H1 (cell line): ENCODE measurements around the gene CD300E. TPM values are rescaled to one million over a fixed set of nuclear protein-coding genes. Genes with fewer than 3 reads are reported as not detected.

Experiments used
- CBX5 ChIP-seq: fragments of 300-800, 300-1000 bp; sonication (generic); IDR thresholded peaks from 2 replicates; pipeline ENCODE4 v1.7.1; 2016; ENCODE audit warnings: antibody characterized with exemption, low read length, low read depth
- RAD21 ChIP-seq, 2 experiments: IDR thresholded peaks in 1 of 2; conservative IDR thresholded peaks in 1 of 2; 2 replicates each; pipeline ENCODE4 v1.6.1; 2011; ENCODE audit warnings: low read depth in 2 of 2, low read length in 2 of 2, improper control_type of control experiment in 1 of 2, inconsistent platforms in 1 of 2, mild to moderate bottlenecking in 1 of 2, moderate library complexity in 1 of 2
- SIN3A ChIP-seq, 2 experiments: IDR thresholded peaks in 1 of 2; conservative IDR thresholded peaks in 1 of 2; 2 replicates each; pipeline ENCODE4 v1.6.1; 2011 to 2012; ENCODE audit warnings: low read length in 2 of 2, improper control_type of control experiment in 1 of 2, low read depth in 1 of 2, mild to moderate bottlenecking in 1 of 2
- TAF7 ChIP-seq: optimal IDR thresholded peaks from 2 replicates; pipeline ENCODE3; 2011; ENCODE audit warnings: low read depth, mild to moderate bottlenecking, inconsistent platforms, low read length, moderate library complexity, borderline replicate concordance
- polyA plus RNA-seq, 7 experiments: library from polyadenylated mRNA; depleted of rRNA in 3 of 7; stranded (reverse) in 5 of 7; unstranded in 2 of 7; fragments of >200 nt in 5 of 7; fragments of 200-250 nt in 2 of 7; gene quantifications; 1 replicate in 5 of 7; 2 replicates in 1 of 7; 4 replicates in 1 of 7; pipeline versions ENCODE4 v1.2.1 to v1.2.3, GENCODE V29; 2011 to 2013; ENCODE audit warnings: missing spikeins in 2 of 7, mixed read lengths in 2 of 7
- total RNA-seq: library from RNA; stranded (reverse); fragmentation: NEBNext Ultra II Directional; extraction: Animal tissue kit (Norgen Biotek cat#: 25700); gene quantifications from 2 replicates; pipeline ENCODE4 v1.2.1, GENCODE V29; 2021
- TF ChIP-seq, protein P1 (sequence below): fragments of 300-600 bp; sonication (generic); IDR thresholded peaks from 2 replicates; pipeline ENCODE4 v1.7.1; 2012; ENCODE audit warnings: low read length, moderate library complexity, mild to moderate bottlenecking, inconsistent platforms; ENCODE audit not compliant: insufficient replicate concordance

CD300E gene
- total and polyA plus RNA-seq, 2 of the 8 experiments (the other 6 are each of a cell fraction or from before 2014, with no cell fraction given), result not detected

DNA sequence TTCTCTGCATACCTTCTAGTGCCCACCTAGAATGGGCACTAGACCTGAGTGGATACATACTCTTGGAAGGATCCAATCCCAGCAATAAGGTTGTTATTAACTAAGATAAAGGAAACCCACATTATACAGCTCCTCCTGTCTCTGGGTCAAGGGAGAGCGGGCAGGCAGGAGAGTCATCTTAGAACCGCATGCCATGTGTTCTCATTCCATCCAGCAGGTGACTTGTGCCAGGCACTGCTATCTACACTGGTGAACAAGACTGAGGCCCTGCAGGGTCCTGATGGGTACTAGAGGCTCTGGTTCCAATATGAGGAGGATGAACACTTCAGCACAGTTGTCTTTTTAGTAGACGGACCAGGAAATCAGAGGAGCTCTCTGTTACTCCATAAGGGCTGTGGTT is 50.4 kb downstream of the CD300E start (continued):
- TF ChIP-seq, protein P1, sequence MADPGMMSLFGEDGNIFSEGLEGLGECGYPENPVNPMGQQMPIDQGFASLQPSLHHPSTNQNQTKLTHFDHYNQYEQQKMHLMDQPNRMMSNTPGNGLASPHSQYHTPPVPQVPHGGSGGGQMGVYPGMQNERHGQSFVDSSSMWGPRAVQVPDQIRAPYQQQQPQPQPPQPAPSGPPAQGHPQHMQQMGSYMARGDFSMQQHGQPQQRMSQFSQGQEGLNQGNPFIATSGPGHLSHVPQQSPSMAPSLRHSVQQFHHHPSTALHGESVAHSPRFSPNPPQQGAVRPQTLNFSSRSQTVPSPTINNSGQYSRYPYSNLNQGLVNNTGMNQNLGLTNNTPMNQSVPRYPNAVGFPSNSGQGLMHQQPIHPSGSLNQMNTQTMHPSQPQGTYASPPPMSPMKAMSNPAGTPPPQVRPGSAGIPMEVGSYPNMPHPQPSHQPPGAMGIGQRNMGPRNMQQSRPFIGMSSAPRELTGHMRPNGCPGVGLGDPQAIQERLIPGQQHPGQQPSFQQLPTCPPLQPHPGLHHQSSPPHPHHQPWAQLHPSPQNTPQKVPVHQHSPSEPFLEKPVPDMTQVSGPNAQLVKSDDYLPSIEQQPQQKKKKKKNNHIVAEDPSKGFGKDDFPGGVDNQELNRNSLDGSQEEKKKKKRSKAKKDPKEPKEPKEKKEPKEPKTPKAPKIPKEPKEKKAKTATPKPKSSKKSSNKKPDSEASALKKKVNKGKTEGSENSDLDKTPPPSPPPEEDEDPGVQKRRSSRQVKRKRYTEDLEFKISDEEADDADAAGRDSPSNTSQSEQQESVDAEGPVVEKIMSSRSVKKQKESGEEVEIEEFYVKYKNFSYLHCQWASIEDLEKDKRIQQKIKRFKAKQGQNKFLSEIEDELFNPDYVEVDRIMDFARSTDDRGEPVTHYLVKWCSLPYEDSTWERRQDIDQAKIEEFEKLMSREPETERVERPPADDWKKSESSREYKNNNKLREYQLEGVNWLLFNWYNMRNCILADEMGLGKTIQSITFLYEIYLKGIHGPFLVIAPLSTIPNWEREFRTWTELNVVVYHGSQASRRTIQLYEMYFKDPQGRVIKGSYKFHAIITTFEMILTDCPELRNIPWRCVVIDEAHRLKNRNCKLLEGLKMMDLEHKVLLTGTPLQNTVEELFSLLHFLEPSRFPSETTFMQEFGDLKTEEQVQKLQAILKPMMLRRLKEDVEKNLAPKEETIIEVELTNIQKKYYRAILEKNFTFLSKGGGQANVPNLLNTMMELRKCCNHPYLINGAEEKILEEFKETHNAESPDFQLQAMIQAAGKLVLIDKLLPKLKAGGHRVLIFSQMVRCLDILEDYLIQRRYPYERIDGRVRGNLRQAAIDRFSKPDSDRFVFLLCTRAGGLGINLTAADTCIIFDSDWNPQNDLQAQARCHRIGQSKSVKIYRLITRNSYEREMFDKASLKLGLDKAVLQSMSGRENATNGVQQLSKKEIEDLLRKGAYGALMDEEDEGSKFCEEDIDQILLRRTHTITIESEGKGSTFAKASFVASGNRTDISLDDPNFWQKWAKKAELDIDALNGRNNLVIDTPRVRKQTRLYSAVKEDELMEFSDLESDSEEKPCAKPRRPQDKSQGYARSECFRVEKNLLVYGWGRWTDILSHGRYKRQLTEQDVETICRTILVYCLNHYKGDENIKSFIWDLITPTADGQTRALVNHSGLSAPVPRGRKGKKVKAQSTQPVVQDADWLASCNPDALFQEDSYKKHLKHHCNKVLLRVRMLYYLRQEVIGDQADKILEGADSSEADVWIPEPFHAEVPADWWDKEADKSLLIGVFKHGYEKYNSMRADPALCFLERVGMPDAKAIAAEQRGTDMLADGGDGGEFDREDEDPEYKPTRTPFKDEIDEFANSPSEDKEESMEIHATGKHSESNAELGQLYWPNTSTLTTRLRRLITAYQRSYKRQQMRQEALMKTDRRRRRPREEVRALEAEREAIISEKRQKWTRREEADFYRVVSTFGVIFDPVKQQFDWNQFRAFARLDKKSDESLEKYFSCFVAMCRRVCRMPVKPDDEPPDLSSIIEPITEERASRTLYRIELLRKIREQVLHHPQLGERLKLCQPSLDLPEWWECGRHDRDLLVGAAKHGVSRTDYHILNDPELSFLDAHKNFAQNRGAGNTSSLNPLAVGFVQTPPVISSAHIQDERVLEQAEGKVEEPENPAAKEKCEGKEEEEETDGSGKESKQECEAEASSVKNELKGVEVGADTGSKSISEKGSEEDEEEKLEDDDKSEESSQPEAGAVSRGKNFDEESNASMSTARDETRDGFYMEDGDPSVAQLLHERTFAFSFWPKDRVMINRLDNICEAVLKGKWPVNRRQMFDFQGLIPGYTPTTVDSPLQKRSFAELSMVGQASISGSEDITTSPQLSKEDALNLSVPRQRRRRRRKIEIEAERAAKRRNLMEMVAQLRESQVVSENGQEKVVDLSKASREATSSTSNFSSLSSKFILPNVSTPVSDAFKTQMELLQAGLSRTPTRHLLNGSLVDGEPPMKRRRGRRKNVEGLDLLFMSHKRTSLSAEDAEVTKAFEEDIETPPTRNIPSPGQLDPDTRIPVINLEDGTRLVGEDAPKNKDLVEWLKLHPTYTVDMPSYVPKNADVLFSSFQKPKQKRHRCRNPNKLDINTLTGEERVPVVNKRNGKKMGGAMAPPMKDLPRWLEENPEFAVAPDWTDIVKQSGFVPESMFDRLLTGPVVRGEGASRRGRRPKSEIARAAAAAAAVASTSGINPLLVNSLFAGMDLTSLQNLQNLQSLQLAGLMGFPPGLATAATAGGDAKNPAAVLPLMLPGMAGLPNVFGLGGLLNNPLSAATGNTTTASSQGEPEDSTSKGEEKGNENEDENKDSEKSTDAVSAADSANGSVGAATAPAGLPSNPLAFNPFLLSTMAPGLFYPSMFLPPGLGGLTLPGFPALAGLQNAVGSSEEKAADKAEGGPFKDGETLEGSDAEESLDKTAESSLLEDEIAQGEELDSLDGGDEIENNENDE, result no peak
- no peak for TF ChIP-seq SIN3A (conservative IDR thresholded peaks at IDR 0.05 in 1 of 2, IDR thresholded peaks at IDR 0.05 in 1 of 2; ENCODE audit: low read depth in 1 of 2, low read length in 2 of 2)
- no peak for TF ChIP-seq RAD21 (IDR thresholded peaks at IDR 0.05 in 1 of 2, conservative IDR thresholded peaks at IDR 0.05 in 1 of 2; ENCODE audit: low read depth in 2 of 2, low read length in 2 of 2)
- TF ChIP-seq TAF7, result no peak
- TF ChIP-seq CBX5, result no peak
